ENCODE data around the gene FGF22. TPM values are rescaled to one million over a fixed set of nuclear protein-coding genes. Genes with fewer than 3 reads are reported as not detected.
A peak's percentile ranks its signal among the peaks of the same experiment; 100 is the strongest.
"Not testable (repeated sequence)": the region's sequence is repeated elsewhere in the genome, so short reads cannot be mapped to it uniquely, and the experiment has no call there.

The FGF22 gene
- total and polyA plus RNA-seq, 10 of the 15 experiments (the other 5 are each of a cell fraction or from before 2014, with no cell fraction given) = 0.05 TPM; not detected in 9

DNA sequence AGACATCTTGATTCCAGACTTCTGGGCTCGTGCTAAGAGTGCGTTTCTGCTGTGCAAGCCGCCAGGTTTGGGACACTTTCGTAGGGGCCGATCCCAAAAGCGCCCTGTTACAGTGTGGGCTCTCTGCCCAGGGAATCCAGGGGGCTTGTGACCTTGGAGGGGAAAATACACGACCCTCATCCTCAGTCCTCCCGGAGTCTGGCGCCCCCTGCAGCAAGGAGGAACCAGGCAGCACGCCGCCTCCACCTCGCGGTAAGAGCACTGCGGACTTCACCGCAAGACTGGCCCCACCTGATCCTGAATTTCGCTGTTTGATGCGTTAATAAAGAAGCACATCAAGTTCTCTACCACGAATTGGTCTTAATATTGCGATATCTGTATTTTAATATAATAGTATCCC, 11.5 kb upstream of the FGF22 start:
- no peak for FAIRE-seq
- Histone ChIP-seq H2AFZ (ENCODE audit: control insufficient read depth, low read depth, low read length) (no peak overlapping the region), H3K4me2 (ENCODE audit: control insufficient read depth, insufficient read depth) (no peak overlapping the region), H3K79me2 (ENCODE audit: control insufficient read depth, insufficient read depth, low read length) (peaks cover 11% of the 10 kb centered on the region), H3K9me3 (replicated peaks; ENCODE audit: control insufficient read depth, insufficient read depth, low read length) (no peaks in the 10 kb centered on the region), H3K9ac (ENCODE audit: control insufficient read depth, insufficient read depth, low read length) (no peak overlapping the region), H3K4me3 (no peak overlapping the region), H3K27ac (ENCODE audit: control insufficient read depth, insufficient read depth) (no peak overlapping the region), H3K36me3 (ENCODE audit: control insufficient read depth in 2 of 2, insufficient read depth in 2 of 2, low read length in 1 of 2) (peaks cover 0 to 4% of the 10 kb centered on the region in 2 experiments; a peak in 3 of 4 replicates), H3K27me3 (replicated peaks in 1 of 2; ENCODE audit: control insufficient read depth in 2 of 2, insufficient read depth in 2 of 2, low read length in 1 of 2) (no peaks in the 10 kb centered on the region), H3K4me1 (ENCODE audit: control insufficient read depth, insufficient read depth, low read length) (peaks cover 7% of the 10 kb centered on the region; the same call in 1 of the 2 replicates), H4K20me1 (ENCODE audit: control insufficient read depth, insufficient read depth) (no peaks in the 10 kb centered on the region)
- no peak for ATAC-seq
- ChIA-PET CTCF (no interaction called here), SMC1A (ENCODE audit: uncharacterized antibody, unreplicated experiment) (no interaction called here), POLR2A (interaction anchor here (0.6 kb wide), 1 partner anchor 53 kb away, joined by 5 read pairs; no protein-coding TSS in a partner anchor), RAD21 (ENCODE audit: unreplicated experiment) (no interaction called here)
- 93% methylated on average over 19 of the region's 19 CpGs for WGBS (ENCODE audit: insufficient coverage, insufficient replicate concordance, low lambda C conversion rate, missing lambda C conversion rate)
- no peak for TF ChIP-seq BCL11A (IDR thresholded peaks at IDR 0.05; ENCODE audit: low read depth, low read length)
- no peak for TF ChIP-seq NFIC (IDR thresholded peaks at IDR 0.05; ENCODE audit: low read depth, low read length)
- no peak for TF ChIP-seq RELA (IDR thresholded peaks at IDR 0.05; ENCODE audit: borderline replicate concordance, partially characterized antibody)
- no peak for TF ChIP-seq MYB (IDR thresholded peaks at IDR 0.05; ENCODE audit: borderline replicate concordance, low read depth, low read length)
- TF ChIP-seq, protein P1, sequence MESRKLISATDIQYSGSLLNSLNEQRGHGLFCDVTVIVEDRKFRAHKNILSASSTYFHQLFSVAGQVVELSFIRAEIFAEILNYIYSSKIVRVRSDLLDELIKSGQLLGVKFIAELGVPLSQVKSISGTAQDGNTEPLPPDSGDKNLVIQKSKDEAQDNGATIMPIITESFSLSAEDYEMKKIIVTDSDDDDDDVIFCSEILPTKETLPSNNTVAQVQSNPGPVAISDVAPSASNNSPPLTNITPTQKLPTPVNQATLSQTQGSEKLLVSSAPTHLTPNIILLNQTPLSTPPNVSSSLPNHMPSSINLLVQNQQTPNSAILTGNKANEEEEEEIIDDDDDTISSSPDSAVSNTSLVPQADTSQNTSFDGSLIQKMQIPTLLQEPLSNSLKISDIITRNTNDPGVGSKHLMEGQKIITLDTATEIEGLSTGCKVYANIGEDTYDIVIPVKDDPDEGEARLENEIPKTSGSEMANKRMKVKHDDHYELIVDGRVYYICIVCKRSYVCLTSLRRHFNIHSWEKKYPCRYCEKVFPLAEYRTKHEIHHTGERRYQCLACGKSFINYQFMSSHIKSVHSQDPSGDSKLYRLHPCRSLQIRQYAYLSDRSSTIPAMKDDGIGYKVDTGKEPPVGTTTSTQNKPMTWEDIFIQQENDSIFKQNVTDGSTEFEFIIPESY (IDR thresholded peaks at IDR 0.05) = peak; percentile 97
- TF ChIP-seq, protein P2, sequence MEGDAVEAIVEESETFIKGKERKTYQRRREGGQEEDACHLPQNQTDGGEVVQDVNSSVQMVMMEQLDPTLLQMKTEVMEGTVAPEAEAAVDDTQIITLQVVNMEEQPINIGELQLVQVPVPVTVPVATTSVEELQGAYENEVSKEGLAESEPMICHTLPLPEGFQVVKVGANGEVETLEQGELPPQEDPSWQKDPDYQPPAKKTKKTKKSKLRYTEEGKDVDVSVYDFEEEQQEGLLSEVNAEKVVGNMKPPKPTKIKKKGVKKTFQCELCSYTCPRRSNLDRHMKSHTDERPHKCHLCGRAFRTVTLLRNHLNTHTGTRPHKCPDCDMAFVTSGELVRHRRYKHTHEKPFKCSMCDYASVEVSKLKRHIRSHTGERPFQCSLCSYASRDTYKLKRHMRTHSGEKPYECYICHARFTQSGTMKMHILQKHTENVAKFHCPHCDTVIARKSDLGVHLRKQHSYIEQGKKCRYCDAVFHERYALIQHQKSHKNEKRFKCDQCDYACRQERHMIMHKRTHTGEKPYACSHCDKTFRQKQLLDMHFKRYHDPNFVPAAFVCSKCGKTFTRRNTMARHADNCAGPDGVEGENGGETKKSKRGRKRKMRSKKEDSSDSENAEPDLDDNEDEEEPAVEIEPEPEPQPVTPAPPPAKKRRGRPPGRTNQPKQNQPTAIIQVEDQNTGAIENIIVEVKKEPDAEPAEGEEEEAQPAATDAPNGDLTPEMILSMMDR (IDR thresholded peaks at IDR 0.05 in 2 of 3, conservative IDR thresholded peaks at IDR 0.05 in 1 of 3; ENCODE audit: control insufficient read depth in 2 of 3, extremely low read depth in 1 of 3, insufficient read depth in 1 of 3, low read depth in 3 of 3, low read length in 3 of 3) = peak; percentile 4 to 24 (median 14); a peak in 1 of 6 replicates
- TF ChIP-seq FOS (IDR thresholded peaks at IDR 0.05; ENCODE audit: borderline replicate concordance, extremely low read depth, insufficient read length) = no peak
- TF ChIP-seq, protein P3, sequence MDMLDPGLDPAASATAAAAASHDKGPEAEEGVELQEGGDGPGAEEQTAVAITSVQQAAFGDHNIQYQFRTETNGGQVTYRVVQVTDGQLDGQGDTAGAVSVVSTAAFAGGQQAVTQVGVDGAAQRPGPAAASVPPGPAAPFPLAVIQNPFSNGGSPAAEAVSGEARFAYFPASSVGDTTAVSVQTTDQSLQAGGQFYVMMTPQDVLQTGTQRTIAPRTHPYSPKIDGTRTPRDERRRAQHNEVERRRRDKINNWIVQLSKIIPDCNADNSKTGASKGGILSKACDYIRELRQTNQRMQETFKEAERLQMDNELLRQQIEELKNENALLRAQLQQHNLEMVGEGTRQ (IDR thresholded peaks at IDR 0.05; ENCODE audit: borderline replicate concordance, low read depth, low read length) = no peak
- TF ChIP-seq SMAD5 (IDR thresholded peaks at IDR 0.05; ENCODE audit: low read depth) = no peak
- intact Hi-C loops (cut with micrococcal nuclease; ENCODE audit: unreplicated experiment) = no loop called here
- BruUV-seq (replicated peaks) = no TSS peak
- no peak for DNase-seq (ENCODE audit: low read depth, low spot score)
- in situ Hi-C loops (cut with MboI) = no loop called here

DNA sequence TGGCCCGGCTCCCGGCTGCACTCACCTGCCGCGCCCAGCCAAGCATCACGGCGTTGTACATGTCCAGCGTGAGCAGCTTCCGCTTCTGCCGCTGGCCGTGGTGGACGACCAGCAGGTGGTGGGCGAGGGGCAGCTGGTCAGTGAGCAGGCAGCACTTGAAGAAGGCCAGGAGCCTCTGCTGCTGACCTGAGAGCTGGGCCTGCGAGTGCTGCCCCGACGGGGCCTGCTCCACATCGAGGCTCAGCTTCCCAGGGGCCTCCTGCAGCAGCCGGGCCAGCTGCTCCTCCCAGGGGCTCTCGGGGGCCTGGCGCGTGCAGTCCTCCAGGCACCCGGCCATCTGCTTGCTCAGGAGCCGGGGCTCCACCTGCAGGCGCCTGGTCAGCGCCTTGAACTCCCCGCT, 10.2 kb upstream of the FGF22 start:
- in situ Hi-C loops (cut with MboI); H3K27me3 ChIP-seq (replicated peaks in 1 of 2; ENCODE audit: control insufficient read depth in 2 of 2, insufficient read depth in 2 of 2, low read length in 1 of 2); CTCF ChIA-PET; H3K36me3 ChIP-seq (ENCODE audit: control insufficient read depth in 2 of 2, insufficient read depth in 2 of 2, low read length in 1 of 2); DNase-seq (ENCODE audit: low read depth, low spot score); POLR2A ChIA-PET; RAD21 ChIA-PET (ENCODE audit: unreplicated experiment); SMC1A ChIA-PET (ENCODE audit: uncharacterized antibody, unreplicated experiment); H3K27ac ChIP-seq (ENCODE audit: control insufficient read depth, insufficient read depth); intact Hi-C loops (cut with micrococcal nuclease; ENCODE audit: unreplicated experiment); H3K4me3 ChIP-seq; H3K4me2 ChIP-seq (ENCODE audit: control insufficient read depth, insufficient read depth); ATAC-seq; H3K9me3 ChIP-seq (replicated peaks; ENCODE audit: control insufficient read depth, insufficient read depth, low read length); H2AFZ ChIP-seq (ENCODE audit: control insufficient read depth, low read depth, low read length); H4K20me1 ChIP-seq (ENCODE audit: control insufficient read depth, insufficient read depth); FAIRE-seq; H3K9ac ChIP-seq (ENCODE audit: control insufficient read depth, insufficient read depth, low read length); BruUV-seq (replicated peaks): not testable (repeated sequence)
- Histone ChIP-seq H3K4me1 (ENCODE audit: control insufficient read depth, insufficient read depth, low read length) (peaks cover 12% of the 10 kb centered on the region), H3K79me2 (ENCODE audit: control insufficient read depth, insufficient read depth, low read length) (peaks cover 16% of the 10 kb centered on the region)
- 95% methylated on average over 25 of the region's 25 CpGs for WGBS (ENCODE audit: insufficient coverage, insufficient replicate concordance, low lambda C conversion rate, missing lambda C conversion rate)

Data from GM12878 (cell line).